PC-3 (cell line): ENCODE results near the gene DOK7.

ENCODE experiments used
- EZH2 ChIP-seq: fragments of 300-600 bp; sonication (generic); IDR thresholded peaks from one replicate; pipeline ENCODE4 v1.6.1; 2017; ENCODE audit warnings: antibody characterized with exemption, mild to moderate bottlenecking, low read length; ENCODE audit not compliant: unreplicated experiment
- EZH2phosphoT487 ChIP-seq: fragments of 300-600 bp; sonication (generic); IDR thresholded peaks from 2 replicates; pipeline ENCODE4 v1.6.1; 2018; ENCODE audit warnings: mild to moderate bottlenecking, antibody characterized with exemption, low read length, borderline replicate concordance

DNA sequence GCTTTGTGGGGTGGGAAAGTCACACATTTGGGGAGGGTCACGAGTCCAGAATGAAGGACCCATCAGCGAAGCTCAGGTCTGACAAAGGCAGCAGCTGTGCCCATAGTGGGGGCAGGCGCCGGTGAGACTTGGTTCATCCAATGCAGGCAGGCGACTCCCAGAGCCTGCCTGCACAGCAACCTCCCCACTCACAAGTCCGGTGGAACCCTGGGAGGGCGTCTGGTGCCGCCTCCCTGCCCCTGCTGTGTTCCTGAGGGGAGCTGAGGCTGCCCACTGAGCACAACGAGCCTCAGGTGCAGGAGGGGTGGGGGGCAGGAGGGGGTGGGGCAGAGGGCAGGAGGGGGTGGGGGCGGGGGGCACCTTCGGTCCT is 55.4 kb downstream of the DOK7 start:
- TF ChIP-seq EZH2phosphoT487 (no peak), EZH2 (no peak)
